HUES64 (cell line): ENCODE data around the gene DNAH14.
"Not testable (repeated sequence)": the region's sequence is repeated elsewhere in the genome, so short reads cannot be mapped to it uniquely, and the experiment has no call there.

Experiments
- H3K27ac ChIP-seq: 2 replicates; pipeline ENCODE4 v1.7.0; 2013; ENCODE audit warnings: low read depth, low read length, inconsistent platforms
- H3K27me3 ChIP-seq: 2 replicates; pipeline ENCODE4 v1.6.1; 2013; ENCODE audit warnings: mild to moderate bottlenecking, low read length; ENCODE audit not compliant: insufficient read depth
- H3K36me3 ChIP-seq: 2 replicates; pipeline ENCODE4 v1.6.1; 2013; ENCODE audit warnings: mild to moderate bottlenecking, low read length; ENCODE audit not compliant: insufficient read depth
- H3K4me1 ChIP-seq: 2 replicates; pipeline ENCODE4 v1.6.1; 2013; ENCODE audit warnings: mild to moderate bottlenecking, low read length, moderate library complexity; ENCODE audit not compliant: insufficient read depth
- H3K4me3 ChIP-seq: 2 replicates; pipeline ENCODE4 v1.5.1; 2013; ENCODE audit warnings: mild to moderate bottlenecking, low read length, moderate library complexity
- H3K9ac ChIP-seq: 2 replicates; pipeline ENCODE4 v1.6.1; 2013; ENCODE audit warnings: mild to moderate bottlenecking, low read depth, low read length
- H3K9me3 ChIP-seq: 2 replicates; pipeline ENCODE4 v1.6.1; 2013; ENCODE audit warnings: low read depth, low read length; ENCODE audit not compliant: insufficient read depth
- WGBS: fragments of 150-250, 120-280 bp; methylation state at CpG from one replicate; pipeline ENCODE4 v1.1.7; 2013; ENCODE audit warnings: missing lambda C conversion rate; 5-methylcytosine and 5-hydroxymethylcytosine counted together

The DNAH14 gene

GRCh38 chr1:224922404-224923164 lies 6.9 kb upstream of the DNAH14 start:
- no peaks in the 10 kb centered on the region for H3K27me3 ChIP-seq

DNA sequence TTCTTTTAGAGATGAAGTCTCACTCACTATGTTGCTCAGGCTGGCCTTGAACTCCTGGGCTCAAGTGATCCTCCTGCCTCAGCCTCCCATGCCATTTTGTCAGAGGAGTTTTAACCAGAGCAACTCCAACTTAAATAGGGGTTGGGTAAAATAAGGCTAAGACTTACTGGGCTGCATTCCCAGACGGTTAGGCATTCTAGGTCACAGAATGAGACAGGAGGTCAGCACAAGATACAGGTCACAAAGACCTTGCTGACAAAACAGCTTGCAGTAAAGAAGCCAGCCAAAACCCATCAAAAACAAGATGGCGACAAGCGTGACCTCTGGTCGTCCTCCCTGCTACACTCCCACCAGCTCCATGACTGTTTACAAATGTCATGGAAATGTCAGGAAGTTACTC lies 5.7 kb upstream of the DNAH14 start:
- WGBS: 86% methylated on average over 4 of the region's 4 CpGs
- Histone ChIP-seq H3K9ac (no peak overlapping the region), H3K27ac (no peak overlapping the region), H3K4me1 (no peaks in the 10 kb centered on the region), H3K27me3 (no peaks in the 10 kb centered on the region), H3K9me3 (no peaks in the 10 kb centered on the region), H3K4me3 (no peak overlapping the region), H3K36me3 (no peaks in the 10 kb centered on the region)

More at GRCh38 chr1:224922404-224923164, 6.9 kb upstream of the DNAH14 start:
- Histone ChIP-seq H3K9ac (no peak overlapping the region), H3K9me3 (no peaks in the 10 kb centered on the region), H3K4me1 (no peaks in the 10 kb centered on the region), H3K27ac (no peak overlapping the region), H3K4me3 (no peak overlapping the region), H3K36me3 (no peaks in the 10 kb centered on the region)
- WGBS: 54% methylated on average over 5 of the region's 5 CpGs

GRCh38 chr1:224927631-224928030 lies 1.8 kb upstream of the DNAH14 start:
- H3K27me3 ChIP-seq, H3K4me3 ChIP-seq, H3K4me1 ChIP-seq, H3K9ac ChIP-seq, H3K27ac ChIP-seq, H3K36me3 ChIP-seq: not testable (repeated sequence)
- H3K9me3 ChIP-seq: peaks cover 15% of the 10 kb centered on the region
- 89% methylated on average over 2 of the region's 3 CpGs for WGBS

GRCh38 chr1:224928906-224929305 lies 569 bp upstream of the DNAH14 start:
- 81% methylated on average over 3 of the region's 4 CpGs for WGBS
- Histone ChIP-seq H3K4me3 (peak overlapping the region; percentile 68), H3K9me3 (peaks cover 27% of the 10 kb centered on the region), H3K27me3 (no peaks in the 10 kb centered on the region), H3K36me3 (peaks cover 2% of the 10 kb centered on the region; the same call in 1 of the 2 replicates), H3K27ac (no peak overlapping the region), H3K9ac (no peak overlapping the region; the same call in 1 of the 2 replicates), H3K4me1 (0 out of 2 replicates have a peak, but pooled peaks cover 2% of the 10 kb centered on the region)

GRCh38 chr1:224931605-224932004 lies 2.1 kb downstream of the DNAH14 start:
- Histone ChIP-seq H3K4me1 (0 out of 2 replicates have a peak, but pooled peaks cover 2% of the 10 kb centered on the region), H3K27ac (no peak overlapping the region), H3K4me3 (no peak overlapping the region), H3K27me3 (no peaks in the 10 kb centered on the region), H3K9ac (no peak overlapping the region), H3K9me3 (peaks cover 52% of the 10 kb centered on the region), H3K36me3 (peaks cover 2% of the 10 kb centered on the region; the same call in 1 of the 2 replicates)
- WGBS: no CpG with 5 or more reads among the region's 1 CpG

DNA sequence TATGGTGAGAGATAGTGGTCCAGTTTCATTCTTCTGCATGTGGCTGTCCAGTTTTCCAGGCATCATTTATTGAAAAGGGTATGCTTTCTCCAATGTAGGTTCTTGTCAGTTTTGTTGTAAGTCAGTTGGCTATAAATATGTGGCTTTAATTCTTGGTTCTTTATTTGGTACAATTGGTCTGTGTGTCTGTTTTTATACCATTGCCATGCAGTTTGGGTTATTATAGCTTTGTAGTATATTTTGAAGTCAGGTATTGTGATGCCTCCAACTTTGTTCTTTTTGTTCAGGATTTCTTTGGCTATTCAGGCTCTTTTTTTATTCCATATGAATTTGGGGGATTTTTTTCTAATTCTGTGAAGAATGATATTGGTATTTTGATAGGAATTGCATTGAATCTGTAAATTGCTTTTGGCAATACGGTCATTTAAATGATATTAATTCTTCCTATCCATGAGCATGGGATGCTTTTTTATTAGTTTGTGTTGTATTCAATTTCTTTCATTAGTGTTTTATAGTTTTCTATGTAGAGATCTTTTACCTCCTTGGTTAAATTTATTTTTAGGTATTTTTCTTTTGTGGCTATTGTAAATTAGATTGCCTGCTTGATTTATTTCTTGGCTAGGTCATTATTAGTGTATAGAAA lies 3.3 kb downstream of the DNAH14 start:
- 0 out of 2 replicates have a peak, but pooled peaks cover 2% of the 10 kb centered on the region for H3K4me1 ChIP-seq
- no peaks in the 10 kb centered on the region for H3K27me3 ChIP-seq
- 100% methylated on average over 1 of the region's 1 CpG for WGBS
- no peak overlapping the region for H3K4me3 ChIP-seq
- no peak overlapping the region for H3K27ac ChIP-seq
- H3K36me3 ChIP-seq: peaks cover 2% of the 10 kb centered on the region; the same call in 1 of the 2 replicates
- peaks cover 59% of the 10 kb centered on the region for H3K9me3 ChIP-seq
- no peak overlapping the region for H3K9ac ChIP-seq

- no peak overlapping the region for H3K27ac ChIP-seq
- no peak overlapping the region for H3K4me3 ChIP-seq
- no peak overlapping the region for H3K9ac ChIP-seq
- H3K27me3 ChIP-seq: no peaks in the 10 kb centered on the region
- peaks cover 2% of the 10 kb centered on the region; the same call in 1 of the 2 replicates for H3K36me3 ChIP-seq
- H3K4me1 ChIP-seq: 0 out of 2 replicates have a peak, but pooled peaks cover 2% of the 10 kb centered on the region
- WGBS: 100% methylated on average over 4 of the region's 4 CpGs
- peaks cover 68% of the 10 kb centered on the region for H3K9me3 ChIP-seq
These were observed 4.1 kb downstream of the DNAH14 start for GRCh38 chr1:224933584-224933983.

GRCh38 chr1:224938652-224939051 lies 9.2 kb downstream of the DNAH14 start:
- Histone ChIP-seq H3K27me3 (no peaks in the 10 kb centered on the region), H3K4me1 (no peaks in the 10 kb centered on the region), H3K4me3 (no peak overlapping the region), H3K9ac (no peak overlapping the region), H3K36me3 (no peaks in the 10 kb centered on the region; the same call in 1 of the 2 replicates), H3K9me3 (peaks cover 46% of the 10 kb centered on the region), H3K27ac (no peak overlapping the region)
- 100% methylated on average over 1 of the region's 4 CpGs for WGBS

GRCh38 chr1:224939844-224940425 lies 10.5 kb downstream of the DNAH14 start:
- no peak overlapping the region for H3K4me3 ChIP-seq
- H3K9me3 ChIP-seq: peaks cover 33% of the 10 kb centered on the region
- H3K36me3 ChIP-seq: no peaks in the 10 kb centered on the region; the same call in 1 of the 2 replicates
- no peak overlapping the region for H3K27ac ChIP-seq
- no peaks in the 10 kb centered on the region for H3K4me1 ChIP-seq
- H3K9ac ChIP-seq: no peak overlapping the region
- H3K27me3 ChIP-seq: no peaks in the 10 kb centered on the region

GRCh38 chr1:224940735-224941134 lies 11.3 kb downstream of the DNAH14 start:
- H3K36me3 ChIP-seq, H3K27me3 ChIP-seq, H3K27ac ChIP-seq, H3K9ac ChIP-seq, H3K4me1 ChIP-seq, H3K4me3 ChIP-seq: not testable (repeated sequence)
- peaks cover 25% of the 10 kb centered on the region for H3K9me3 ChIP-seq
- 100% methylated on average over 2 of the region's 3 CpGs for WGBS

- not testable (repeated sequence) for H3K4me1 ChIP-seq, H3K4me3 ChIP-seq, H3K27me3 ChIP-seq, H3K9ac ChIP-seq, H3K36me3 ChIP-seq, H3K27ac ChIP-seq, H3K9me3 ChIP-seq
- 94% methylated on average over 10 of the region's 10 CpGs for WGBS
These were observed 16.3 kb downstream of the DNAH14 start for GRCh38 chr1:224945651-224946348.
